NCI-H1436 treated with DMSO at 0.1 percent for 48 hours (cell line): ENCODE measurements around the gene CYP2J2.
"Not testable (repeated sequence)": the region's sequence is repeated elsewhere in the genome, so short reads cannot be mapped to it uniquely, and the experiment has no call there.

ENCODE experiments used
- DNase-seq: peaks from one replicate; lab custom pipeline; 2025; lab: John Stamatoyannopoulos, UW

The CYP2J2 gene

GRCh38 chr1:59919746-59920145 lies 6.8 kb downstream of the CYP2J2 start:
- DNase-seq: no peak

- no peak for DNase-seq
These were observed 8.8 kb downstream of the CYP2J2 start for GRCh38 chr1:59917785-59918180.

GRCh38 chr1:59917026-59917784 lies 9.4 kb downstream of the CYP2J2 start:
- DNase-seq: no peak

- DNase-seq: no peak
These were observed 11.1 kb downstream of the CYP2J2 start for GRCh38 chr1:59915516-59915915.

- DNase-seq: not testable (repeated sequence)
These were observed 11.7 kb downstream of the CYP2J2 start for GRCh38 chr1:59914791-59915286.

GRCh38 chr1:59908682-59909081 lies 17.9 kb downstream of the CYP2J2 start:
- DNase-seq: no peak

GRCh38 chr1:59908084-59908483 lies 18.5 kb downstream of the CYP2J2 start:
- no peak for DNase-seq

GRCh38 chr1:59906931-59907330 lies 19.6 kb downstream of the CYP2J2 start:
- no peak for DNase-seq

GRCh38 chr1:59903141-59903754 lies 23.3 kb downstream of the CYP2J2 start:
- no peak for DNase-seq

GRCh38 chr1:59901770-59902388 lies 24.7 kb downstream of the CYP2J2 start:
- DNase-seq: no peak

- no peak for DNase-seq
These were observed 25.9 kb downstream of the CYP2J2 start for GRCh38 chr1:59900640-59901039.

GRCh38 chr1:59898927-59899326 lies 27.6 kb downstream of the CYP2J2 start:
- no peak for DNase-seq

- no peak for DNase-seq
These were observed 29.4 kb downstream of the CYP2J2 start for GRCh38 chr1:59897165-59897564.

GRCh38 chr1:59892841-59893811 lies 33.4 kb downstream of the CYP2J2 start:
- no peak for DNase-seq

GRCh38 chr1:59885160-59885832 lies 41.3 kb downstream of the CYP2J2 start:
- DNase-seq: no peak

GRCh38 chr1:59880735-59881134 lies 45.8 kb downstream of the CYP2J2 start:
- no peak for DNase-seq

- no peak for DNase-seq
These were observed 46.5 kb downstream of the CYP2J2 start for GRCh38 chr1:59879996-59880505.

GRCh38 chr1:59879574-59879973 lies 47.0 kb downstream of the CYP2J2 start:
- DNase-seq: no peak

GRCh38 chr1:59878370-59878769 lies 48.2 kb downstream of the CYP2J2 start:
- DNase-seq: no peak

- DNase-seq: no peak
These were observed 49.4 kb downstream of the CYP2J2 start for GRCh38 chr1:59877108-59877682.

GRCh38 chr1:59871746-59872145 lies 54.8 kb downstream of the CYP2J2 start:
- no peak for DNase-seq
